Cerebellar cortex (tissue), 1 donor: ENCODE measurements around the gene CFAP77.

Experiments
- DNase-seq: peaks from one replicate; pipeline ENCODE4 v3.0.0-alpha.2; 2015; ENCODE audit warnings: low spot score

The CFAP77 gene

DNA sequence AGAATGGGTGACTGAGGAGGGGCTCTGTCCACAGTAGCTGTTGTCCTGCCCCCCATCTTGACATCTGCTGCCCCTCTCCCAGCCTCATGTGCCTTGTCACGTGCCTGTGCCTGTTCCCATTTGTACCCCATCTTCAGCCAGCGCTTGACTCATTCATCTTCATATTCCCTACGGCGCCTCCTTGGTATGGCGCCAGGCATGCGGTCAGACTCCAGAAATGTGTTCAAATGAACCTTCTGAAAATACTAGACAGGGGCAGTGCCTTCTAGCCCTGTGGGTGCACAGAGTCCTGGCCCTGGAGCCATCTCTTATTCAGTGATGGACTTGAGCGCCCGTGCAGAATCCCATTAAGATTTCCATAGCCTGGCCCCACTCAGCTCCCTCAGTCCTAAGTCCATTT, 46.2 kb downstream of the CFAP77 start:
- DNase-seq, result no peak

DNA sequence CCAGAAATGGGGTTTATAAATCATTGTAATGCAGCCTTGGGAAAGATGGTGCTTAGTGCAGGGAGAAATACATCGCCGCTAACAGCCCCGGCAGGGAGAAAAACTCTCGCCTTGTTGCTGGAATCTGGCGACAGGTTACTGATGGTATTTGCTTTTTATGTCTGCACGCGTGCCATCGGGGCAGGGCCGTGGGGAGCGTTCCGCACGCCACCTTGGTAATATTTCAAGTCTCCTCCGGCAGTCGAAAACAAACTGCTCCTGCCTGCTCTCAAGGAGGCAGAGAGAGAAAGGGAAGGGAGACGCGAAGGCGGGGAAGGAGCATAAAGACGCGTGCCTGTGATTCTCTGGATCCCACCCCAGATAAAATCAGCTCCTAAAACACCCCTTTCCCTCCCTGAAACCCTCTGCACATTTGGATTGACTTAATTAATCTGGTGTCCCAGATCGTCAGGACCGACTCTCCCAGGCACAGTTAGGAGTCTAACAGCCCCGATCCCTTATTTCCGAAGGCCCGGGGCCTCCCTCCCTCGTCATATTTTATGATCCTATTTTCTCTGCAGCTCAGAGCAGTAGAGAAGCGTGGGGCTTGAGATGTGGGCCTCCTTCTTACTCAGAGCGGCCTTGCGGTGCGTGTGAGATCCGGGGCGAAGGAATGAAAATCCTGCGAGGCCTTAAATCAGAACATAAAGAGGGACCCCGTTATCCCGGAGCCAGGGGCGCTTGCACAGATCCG, 47.7 kb downstream of the CFAP77 start:
- DNase-seq, result no peak

DNA sequence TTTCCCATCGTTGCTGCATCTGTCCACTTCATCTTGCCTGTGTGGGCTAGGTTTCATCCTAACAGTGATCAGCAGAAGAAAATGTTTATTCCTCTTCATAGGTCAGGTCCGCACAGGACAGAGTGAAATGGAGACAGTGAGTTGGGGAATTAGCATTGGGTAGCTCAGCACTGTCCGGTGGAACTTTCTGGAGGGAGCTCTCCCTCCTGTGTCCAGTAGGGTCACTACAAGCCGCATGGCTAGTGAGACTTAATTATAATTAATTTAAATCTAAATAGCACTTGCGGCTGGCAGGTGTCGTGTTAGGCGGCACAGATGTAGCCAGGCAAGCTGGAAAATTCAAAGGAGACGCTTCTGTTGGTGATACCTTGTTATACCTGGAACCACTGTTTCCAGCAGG, 48.4 kb downstream of the CFAP77 start:
- no peak for DNase-seq

DNA sequence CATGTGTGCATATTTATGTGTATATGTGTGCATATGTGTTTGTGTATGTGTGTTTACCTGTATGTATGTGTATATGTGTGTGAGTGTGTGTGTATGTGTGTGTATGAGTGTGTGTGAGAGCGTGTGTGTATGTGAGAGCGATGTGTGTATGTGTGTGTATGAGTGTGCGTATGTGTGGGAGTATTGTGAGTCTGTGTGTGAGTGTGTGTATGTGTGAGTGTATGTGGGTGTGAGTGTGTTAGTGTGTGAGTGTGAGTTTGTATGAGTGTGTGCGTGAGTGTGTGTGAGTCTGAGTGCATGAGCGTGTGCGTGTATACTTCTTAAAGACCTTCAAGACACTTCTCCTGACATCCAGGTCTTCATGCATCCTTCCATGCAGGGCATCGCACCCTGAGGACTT, 49.6 kb downstream of the CFAP77 start:
- no peak for DNase-seq

DNA sequence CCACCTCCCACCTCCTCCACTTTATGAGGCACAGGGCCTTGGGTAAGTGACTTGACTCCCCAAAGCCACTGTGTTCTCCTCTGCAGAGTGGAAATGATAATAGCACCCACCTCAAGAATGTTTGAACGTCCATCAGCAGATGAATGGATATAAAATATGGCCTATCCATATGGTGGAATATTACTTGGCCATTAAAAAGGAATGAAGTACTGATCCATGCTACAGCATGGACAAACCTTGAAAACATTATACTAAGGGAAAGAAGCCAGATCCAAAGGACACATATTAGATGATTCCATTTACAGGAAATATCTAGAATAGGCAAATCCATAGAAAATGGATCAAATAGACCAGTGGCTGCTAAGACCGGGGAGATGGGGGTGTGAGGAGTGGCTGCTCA, 50.2 kb downstream of the CFAP77 start:
- no peak for DNase-seq

DNA sequence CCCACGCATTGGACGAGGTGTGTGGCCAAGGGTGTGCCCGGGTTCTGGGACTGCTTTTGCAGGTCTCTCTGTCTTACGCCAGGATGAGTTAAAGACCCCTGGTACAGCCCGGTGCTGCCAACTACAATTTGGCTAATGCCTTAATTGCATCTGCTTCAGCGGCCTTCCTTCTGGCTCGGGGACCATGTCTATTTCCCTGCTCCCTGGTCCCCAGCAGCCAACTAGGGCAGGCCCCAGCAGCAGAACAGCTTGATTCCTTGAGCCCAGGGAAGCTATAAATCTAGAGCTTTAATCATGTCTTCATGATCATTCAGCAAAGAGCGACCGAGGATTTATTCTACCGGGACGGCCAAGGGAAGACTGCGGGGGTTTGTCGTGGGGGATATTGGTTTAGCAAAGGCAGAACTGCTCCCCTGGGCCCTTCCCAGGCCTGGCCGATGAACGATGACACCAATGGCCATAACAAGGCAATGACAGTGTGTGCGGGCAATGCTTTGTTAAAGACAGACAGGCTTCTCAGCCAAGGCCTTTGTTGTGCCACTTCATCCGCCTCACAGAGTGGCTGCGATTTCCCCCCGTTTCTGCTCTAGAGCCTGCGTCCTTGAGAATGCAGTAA, 51.4 kb downstream of the CFAP77 start:
- DNase-seq, result no peak

DNA sequence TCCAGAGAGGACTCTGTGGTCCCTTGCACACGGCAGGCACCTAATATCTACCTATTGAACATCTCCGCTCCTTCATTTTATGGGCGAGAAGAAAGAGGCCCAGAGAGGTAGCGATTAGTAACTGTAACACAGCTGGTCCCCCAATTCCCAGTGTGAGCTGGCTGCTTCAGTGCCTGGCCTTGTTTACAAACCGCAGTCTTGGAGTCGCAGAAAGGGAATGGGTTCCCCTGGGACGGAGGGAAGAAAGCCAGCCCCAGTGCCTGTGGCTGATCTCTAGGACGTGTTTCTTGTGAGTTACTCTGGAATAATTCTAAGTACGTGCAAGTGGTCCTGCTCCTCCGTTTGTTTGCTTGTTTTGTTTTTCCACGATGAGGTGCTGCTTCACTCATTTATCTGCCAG, 52.0 kb downstream of the CFAP77 start:
- DNase-seq, result no peak

DNA sequence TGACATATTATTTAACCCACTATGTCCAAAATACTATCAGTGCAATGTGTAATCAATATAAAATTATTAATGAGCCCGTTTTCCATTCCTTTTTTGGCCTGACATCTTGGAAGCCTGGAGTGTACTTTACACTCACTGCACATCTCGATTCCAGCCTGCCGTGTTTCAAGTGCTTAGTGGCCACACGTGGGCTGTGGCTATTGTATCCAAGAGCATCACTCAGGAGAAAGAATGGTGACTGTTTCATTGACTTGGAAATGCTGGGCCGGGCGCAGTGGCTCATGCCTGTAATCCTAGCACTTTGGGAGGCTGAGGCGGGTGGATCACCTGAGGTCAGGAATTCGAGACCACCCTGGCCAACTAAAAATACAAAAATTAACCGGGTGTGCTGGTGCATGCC, 54.5 kb downstream of the CFAP77 start:
- no peak for DNase-seq

DNA sequence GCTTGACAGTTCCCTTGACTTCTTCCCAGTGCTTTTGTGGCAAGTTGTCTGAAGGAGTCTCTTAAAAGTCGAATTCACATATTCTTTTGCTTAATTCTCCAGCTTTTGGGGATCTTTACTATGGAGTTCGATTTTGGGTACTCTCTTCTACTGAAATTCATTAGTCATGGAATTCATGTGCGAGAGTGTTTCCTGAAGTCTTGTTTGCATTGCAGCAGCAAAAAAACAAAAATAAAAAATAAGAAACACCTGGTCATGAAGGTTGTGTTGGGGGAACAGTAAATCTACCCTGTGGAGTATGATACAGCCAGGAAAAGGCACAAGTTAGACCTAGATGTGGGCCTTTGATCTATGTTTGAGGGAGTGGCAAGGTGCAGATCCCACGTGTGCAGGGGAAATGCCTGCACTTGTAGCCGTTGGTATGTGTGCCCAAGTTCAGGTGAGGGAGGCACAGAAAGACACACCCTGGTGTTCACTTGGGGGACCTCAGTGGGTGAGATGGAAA, 55.2 kb downstream of the CFAP77 start:
- DNase-seq, result no peak

DNA sequence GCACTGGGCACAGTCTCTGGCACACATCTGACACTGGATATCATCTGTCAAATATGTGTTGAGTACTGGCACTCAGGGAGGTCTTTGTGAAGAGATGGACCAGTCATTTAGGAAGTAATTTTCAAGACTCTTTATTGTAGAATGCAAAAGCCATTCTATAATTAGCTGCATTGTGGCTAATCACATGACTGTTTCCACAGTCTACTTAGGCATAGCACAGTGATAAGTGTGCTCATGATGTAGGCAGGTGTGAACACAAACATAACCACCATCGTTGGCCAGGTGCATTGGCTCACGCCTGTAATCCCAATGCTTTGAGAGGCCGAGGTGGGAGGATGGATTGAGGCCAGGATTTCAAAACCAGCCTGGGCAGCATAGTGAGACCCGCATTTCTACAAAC, 62.2 kb downstream of the CFAP77 start:
- no peak for DNase-seq

DNA sequence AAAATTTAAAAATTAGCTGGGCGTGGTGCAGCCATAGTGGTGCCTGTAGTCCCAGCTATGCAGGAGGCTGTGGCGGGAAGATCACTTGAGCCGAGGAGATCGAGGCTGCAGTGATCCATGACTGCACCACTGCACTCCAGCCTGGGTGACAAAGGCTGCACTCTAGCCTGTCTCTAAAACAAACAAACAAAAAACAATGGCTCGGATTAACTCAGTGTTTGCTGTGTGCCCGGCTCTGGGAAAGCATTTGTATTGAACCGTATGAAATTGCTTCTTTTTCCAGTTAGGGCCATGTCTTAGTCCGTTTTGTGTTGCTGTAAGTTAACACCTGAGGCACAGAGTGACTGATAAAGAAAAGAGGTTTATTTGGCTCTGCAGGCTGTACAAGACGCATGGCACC, 62.6 kb downstream of the CFAP77 start:
- DNase-seq, result no peak

DNA sequence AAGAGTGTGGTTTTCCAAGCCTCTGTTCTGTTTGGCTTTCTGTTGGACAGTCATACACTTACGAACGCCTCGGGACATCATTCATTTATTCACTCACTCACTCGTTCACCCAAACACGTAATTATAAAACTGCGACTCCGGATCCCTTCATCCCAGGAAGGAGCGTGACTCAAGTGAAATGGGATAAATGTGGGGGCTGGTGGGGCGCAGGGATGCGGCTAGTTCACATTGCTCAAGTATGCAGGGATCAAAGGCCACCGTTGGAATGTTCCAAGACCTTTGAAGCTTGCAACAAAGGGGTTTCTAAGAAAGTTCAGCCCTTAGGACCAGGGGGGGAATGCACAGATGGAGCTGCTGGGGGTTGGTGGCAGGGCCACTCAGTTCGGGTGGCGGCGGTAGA, 64.2 kb downstream of the CFAP77 start:
- DNase-seq, result no peak

DNA sequence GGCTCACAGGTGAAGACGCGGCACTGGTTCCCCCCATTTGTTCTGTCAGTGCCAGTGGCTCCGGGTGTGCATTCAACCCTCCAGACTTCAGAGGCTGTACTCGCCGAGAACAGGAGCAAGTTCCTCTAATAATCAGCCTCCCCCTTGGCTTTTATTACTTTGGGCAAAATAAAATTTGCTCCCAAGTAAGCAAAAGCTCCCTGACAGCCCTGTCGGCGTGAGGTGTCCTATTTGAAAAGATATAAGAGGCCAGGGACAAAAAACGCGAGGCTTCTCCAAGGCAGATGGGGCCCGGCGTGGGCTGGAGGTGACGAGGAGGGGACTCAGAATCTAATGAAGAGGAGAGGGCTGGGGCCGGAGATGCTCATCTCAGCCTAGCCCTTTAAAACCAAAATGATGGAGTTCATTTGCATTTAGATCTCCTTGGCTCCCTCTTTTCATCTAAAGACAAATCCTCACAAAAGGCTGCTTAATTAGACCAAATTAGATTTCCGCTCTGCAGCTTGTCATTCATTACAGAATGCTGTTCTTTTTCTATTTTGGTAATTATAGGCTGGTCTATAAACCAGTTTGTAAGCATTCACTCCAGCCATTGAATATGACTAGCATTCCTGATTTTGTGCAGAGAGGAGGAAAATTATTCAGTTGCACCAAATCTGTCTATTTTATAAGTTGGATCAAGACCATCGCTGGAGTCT, 68.5 kb downstream of the CFAP77 start:
- DNase-seq, result no peak

DNA sequence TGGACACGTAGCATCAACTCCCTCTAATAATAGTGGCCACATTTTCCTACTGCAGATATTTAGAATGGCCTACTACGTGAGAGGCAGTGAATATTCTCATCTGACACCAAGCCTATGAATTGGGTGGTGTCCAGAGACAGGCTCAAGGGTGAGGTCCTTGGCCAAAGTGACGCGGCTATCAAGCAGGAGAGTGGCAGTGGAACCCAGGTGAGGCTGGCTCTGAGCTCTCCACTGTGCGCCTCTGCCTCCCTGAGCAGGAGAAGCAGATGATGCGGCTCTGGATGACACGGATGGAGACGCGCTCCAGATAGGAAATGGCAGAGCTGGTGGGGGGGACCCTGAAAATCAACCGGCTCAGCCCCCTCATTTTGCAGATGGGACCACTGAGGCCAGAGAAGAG, 69.7 kb downstream of the CFAP77 start:
- DNase-seq, result no peak

DNA sequence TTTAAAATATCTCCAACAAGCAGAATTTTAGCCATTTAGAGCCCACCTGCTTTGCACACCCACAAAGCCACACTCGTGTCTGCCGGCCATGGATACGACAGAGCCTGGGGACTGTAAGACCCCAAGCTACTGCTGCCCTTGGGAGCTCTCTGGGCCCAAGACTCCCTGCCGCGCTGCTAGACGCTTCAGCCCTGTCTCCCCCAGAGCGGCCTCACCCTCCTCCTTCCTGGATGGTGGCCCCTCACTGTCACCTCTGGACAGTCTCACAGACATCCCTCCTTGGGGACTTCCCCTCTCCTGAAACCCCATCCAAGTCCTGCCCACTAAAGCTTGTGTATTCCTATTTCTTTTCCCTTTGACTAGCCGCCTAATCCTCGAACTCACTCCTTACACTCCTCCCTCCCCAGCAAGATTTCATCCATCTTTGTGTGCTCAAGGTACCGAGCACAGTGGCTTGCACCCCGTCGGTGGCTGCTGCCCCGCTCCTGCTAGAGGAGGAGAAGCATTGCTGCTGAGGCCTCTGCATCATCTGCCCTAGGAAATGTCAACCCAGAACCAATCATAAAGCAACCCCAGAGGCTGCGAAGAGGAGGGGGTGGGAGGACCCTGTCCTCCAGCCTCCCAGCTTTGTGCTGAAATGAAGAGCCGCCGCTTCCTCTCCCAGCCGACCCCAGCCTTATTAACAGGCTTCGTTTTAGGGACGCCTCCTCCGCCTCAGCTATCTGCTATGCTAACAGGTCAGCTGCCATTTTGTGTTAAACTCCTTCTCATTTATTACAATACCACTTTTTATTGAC, 71.2 kb downstream of the CFAP77 start:
- no peak for DNase-seq

DNA sequence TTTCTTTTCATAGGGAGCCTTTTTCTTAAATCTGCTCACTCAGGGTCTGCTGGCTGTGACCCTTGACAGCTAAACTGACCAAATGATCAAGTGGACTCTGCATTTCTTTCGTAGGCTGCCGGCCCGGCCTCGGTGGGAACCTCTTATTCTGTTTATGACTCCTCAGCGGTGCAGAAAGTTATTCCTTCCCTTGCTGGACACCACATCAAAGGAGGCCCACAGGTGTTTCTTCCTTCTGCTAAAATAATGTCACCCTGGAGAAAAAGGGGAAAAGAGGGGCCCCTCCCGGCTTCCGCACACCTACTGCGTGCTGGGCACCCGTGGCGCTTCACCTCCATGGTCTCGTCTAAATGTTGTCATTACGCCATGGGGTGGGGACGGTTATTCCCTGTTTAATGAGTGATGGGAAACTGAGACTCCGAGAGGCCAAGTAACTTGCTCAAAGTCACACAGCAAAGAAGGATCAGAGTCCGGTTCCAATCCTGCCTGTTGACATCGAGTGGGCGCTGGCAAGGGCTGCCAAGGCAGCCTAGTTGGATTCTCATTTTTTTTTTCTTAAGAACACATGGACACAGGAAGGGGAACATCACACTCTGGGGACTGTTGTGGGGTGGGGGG, 72.3 kb downstream of the CFAP77 start:
- no peak for DNase-seq

DNA sequence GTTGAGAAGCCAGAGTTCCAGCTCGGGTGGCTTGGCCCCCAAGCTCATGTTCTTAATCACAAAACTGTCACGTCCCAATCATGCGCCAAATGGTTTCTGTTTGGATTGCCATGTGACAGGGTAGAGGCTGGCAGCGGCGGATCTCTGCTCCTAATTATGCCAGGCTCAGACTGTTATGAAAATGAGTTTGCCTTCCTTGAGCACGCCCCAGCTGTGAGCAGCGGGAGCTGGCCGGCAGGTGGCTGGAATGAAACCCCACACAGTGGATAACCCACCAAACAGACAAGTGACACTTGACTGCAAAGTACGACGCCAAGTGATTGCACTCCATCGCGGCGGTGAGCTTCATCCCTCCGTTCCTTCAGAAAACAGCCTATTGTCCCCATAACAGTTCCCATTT, 75.4 kb downstream of the CFAP77 start:
- no peak for DNase-seq

DNA sequence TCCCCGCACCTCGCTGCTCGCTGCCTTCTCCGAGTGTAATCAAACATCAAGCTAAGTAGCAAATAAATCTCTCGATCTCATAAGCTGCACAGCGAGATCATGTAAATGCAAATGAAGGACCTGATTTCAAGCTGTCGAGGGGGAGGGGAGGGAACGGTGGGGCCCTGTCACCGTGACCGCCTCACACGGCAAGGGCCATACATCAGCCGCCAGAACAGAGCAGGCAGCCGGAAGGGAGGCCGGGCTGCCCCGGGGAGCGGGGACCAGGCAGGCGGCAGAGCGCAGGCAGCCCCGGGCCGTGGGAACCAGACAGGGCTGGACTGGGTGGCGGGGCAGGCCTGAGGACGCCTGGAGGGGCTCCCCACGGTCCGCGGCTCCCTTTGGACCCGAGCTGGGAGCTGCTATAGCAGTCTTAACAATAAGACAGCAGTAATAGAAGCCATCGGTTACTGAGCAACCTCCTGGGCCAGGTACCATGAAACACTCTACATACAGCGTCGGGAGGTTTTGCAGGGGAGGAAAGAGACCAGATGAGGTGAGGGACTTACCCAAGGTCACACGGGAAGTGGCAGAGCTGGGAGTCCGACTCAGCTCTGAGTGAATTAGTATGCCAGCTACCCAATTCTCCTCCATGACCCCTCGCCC, 76.8 kb downstream of the CFAP77 start:
- no peak for DNase-seq

DNA sequence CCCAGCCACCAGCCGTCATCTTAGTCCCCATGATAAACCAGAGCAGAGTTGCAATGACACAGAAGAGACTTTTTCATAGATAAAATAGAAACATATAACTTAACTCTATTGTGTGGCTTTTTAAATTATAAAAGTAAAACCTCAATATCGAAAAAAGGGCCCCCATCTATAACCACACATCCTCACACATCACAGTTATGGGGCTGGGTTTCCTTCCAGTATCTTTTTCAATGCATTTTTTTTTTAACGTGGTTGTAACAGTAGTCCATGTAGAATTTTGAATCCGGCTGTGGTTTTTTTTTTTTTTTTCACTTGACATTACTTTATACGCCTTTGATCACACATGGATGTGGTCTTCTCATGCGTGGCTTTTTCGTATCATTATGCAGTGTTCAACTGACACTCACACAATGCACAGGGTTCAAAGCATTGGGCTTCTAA, 77.4 kb downstream of the CFAP77 start:
- DNase-seq, result no peak

DNA sequence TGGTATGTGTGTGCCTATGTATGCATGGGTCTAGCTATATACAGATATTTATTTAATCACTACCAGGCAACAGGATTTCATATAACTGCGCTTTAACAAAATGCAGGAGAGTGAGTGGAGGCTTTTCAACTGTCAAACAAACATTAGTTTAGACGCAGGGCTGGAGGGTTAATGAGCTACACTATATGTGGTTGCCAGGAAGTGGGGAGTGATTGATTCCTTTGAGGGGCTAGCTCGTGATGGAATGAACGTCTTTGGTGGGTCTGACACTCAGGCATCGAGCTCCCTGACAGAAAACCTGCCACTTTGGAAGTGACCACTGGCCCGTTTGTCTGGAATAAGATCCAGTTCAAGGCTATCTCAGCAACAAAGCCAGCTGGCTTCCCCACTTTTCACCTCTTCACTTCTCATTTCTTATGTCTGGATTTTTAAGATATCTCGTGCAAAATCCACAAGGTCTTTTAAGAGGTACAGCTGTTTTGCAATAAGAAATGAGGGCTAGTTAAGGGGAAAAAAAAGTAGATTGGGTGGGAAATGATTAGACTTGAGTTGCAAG, 78.0 kb downstream of the CFAP77 start:
- no peak for DNase-seq

DNA sequence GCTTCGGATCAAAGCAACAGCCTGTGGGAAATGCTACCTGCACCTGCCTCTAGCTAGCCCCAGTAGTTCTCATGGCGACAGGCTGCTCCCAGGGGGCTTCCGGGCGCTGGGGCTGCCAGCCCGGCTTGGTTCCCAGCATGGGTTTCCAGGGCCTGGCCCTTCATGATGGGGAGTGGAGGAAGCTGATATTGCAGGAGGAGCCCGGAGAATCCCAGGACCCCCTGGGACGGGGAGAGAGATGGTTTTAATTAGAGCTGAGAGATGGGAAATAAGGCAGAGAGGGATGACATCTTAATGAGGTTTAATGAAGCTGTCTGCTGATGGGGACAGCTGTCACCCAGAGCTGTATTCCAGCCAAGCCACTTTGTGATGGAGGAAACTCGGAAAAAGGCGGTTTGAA, 78.6 kb downstream of the CFAP77 start:
- DNase-seq, result no peak
